Skeletal muscle tissue (tissue), 4 donors: ENCODE data around the gene ADAMTS20. TPM values are rescaled to one million over a fixed set of nuclear protein-coding genes. Genes with fewer than 3 reads are reported as not detected.

Experiments used
- H3K27ac ChIP-seq: one replicate; pipeline ENCODE4 v1.7.0; 2013; ENCODE audit warnings: mild to moderate bottlenecking, low read depth, low read length, inconsistent platforms
- H3K27me3 ChIP-seq, 3 donors: one replicate each; pipeline ENCODE4 v1.7.0; 2013; ENCODE audit warnings: low read length in 3 of 3; ENCODE audit not compliant: control insufficient read depth in 3 of 3, insufficient read depth in 3 of 3
- H3K36me3 ChIP-seq, 3 donors: one replicate each; pipeline ENCODE4 v1.7.0; 2013; ENCODE audit warnings: low read length in 3 of 3; ENCODE audit not compliant: control insufficient read depth in 3 of 3, insufficient read depth in 3 of 3
- H3K4me1 ChIP-seq, 3 donors: one replicate each; pipeline ENCODE4 v1.7.0; 2013; ENCODE audit warnings: low read length in 3 of 3, mild to moderate bottlenecking in 3 of 3; ENCODE audit not compliant: control insufficient read depth in 3 of 3, insufficient read depth in 3 of 3
- H3K4me3 ChIP-seq, 3 donors: one replicate each; pipeline ENCODE4 v1.7.0; 2013; ENCODE audit warnings: low read length in 3 of 3
- H3K9ac ChIP-seq, 3 donors: one replicate each; pipeline ENCODE4 v1.7.0; 2013; ENCODE audit warnings: low read length in 3 of 3, mild to moderate bottlenecking in 3 of 3, moderate library complexity in 2 of 3, low read depth in 1 of 3
- H3K9me3 ChIP-seq, 3 donors: one replicate each; pipeline ENCODE4 v1.7.0; 2013; ENCODE audit warnings: low read length in 3 of 3; ENCODE audit not compliant: control insufficient read depth in 3 of 3
- total RNA-seq: library from RNA; depleted of rRNA; stranded (reverse); fragments of >200 nt; gene quantifications from one replicate; pipeline ENCODE4 v1.2.3, GENCODE V29; 2014
- donor health status: Osteomylitis.

Gene ADAMTS20
- total RNA-seq, 1 donor from 2014 or later, result 0.52 TPM

DNA sequence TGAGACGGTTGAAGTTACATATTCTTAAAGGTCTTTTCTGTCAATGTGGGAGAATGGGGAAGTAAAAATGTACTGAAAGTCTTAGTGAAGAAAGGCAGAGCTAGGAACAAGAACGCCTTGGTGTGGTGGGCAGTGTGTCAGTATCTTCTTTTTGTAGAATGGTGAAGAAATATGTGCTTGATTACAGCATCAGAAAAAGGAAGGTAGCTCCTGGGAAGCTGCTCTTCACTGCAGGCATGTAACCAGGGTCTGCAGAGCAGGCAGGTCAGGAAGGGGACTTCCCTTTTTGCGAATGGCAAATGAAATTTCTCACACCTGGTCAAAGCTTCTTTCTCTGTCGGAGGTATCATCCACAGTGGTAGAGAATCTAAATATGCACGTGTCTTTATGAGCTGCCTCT, 226.2 kb downstream of the ADAMTS20 start:
- Histone ChIP-seq H3K9me3 (no peaks in the 10 kb centered on the region), H3K4me1 (no peaks in the 10 kb centered on the region), H3K36me3 (no peaks in the 10 kb centered on the region), H3K27ac (no peak overlapping the region), H3K4me3 (no peak overlapping the region), H3K27me3 (peaks cover 0 to 5% (median 0%) of the 10 kb centered on the region in 3 donors), H3K9ac (no peak overlapping the region)

- H3K27ac ChIP-seq, result no peak overlapping the region
- H3K36me3 ChIP-seq, result no peaks in the 10 kb centered on the region
- no peaks in the 10 kb centered on the region for H3K4me1 ChIP-seq
- no peak overlapping the region for H3K4me3 ChIP-seq
- no peak overlapping the region for H3K9ac ChIP-seq
- no peaks in the 10 kb centered on the region for H3K9me3 ChIP-seq
- no peaks in the 10 kb centered on the region for H3K27me3 ChIP-seq
Observed at GRCh38 chr12:43320281-43320680, 231.7 kb downstream of the ADAMTS20 start.

DNA sequence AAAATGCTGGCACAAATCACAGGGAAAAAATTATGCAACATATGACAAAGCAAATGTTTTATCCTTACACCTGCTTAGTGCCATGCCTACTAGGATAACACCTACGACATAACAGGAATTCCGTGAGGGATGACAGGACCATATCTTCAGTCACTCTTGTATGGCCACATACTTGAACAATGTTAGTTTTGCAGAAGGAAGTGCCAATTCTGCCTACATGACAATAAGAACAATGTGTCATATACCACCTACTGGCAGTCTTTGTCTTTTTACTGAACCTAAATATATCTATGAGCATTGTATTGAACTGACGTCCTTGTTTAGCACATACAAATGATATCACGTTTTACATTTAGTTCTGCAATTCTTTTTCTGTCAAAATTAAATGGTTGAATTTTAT, 234.0 kb downstream of the ADAMTS20 start:
- Histone ChIP-seq H3K9ac (no peak overlapping the region), H3K27me3 (no peaks in the 10 kb centered on the region), H3K27ac (no peak overlapping the region), H3K36me3 (no peaks in the 10 kb centered on the region), H3K9me3 (no peaks in the 10 kb centered on the region), H3K4me1 (no peaks in the 10 kb centered on the region), H3K4me3 (no peak overlapping the region)

DNA sequence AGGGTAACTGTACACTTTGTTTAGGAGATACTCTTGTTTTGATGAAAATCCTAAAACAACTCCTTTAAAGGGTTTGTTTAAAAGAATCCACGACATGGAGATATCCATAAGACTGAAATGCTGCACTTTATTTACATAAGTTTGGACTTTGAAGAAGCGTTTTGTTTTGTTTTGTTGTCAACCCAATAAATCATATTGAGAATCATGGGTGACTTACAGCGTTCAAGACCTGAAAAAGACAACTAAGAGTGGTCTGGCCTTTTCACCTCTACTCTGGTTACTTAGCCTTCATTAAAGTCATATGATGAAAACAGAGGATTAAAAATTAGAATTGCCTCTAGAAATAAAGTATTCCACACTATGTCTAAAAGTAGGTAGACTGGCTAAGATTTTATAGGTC, 234.8 kb downstream of the ADAMTS20 start:
- H3K4me3 ChIP-seq, result no peak overlapping the region
- H3K27me3 ChIP-seq, result no peaks in the 10 kb centered on the region
- H3K9me3 ChIP-seq, result no peaks in the 10 kb centered on the region
- H3K36me3 ChIP-seq, result no peaks in the 10 kb centered on the region
- no peak overlapping the region for H3K9ac ChIP-seq
- H3K27ac ChIP-seq, result no peak overlapping the region
- no peaks in the 10 kb centered on the region for H3K4me1 ChIP-seq

DNA sequence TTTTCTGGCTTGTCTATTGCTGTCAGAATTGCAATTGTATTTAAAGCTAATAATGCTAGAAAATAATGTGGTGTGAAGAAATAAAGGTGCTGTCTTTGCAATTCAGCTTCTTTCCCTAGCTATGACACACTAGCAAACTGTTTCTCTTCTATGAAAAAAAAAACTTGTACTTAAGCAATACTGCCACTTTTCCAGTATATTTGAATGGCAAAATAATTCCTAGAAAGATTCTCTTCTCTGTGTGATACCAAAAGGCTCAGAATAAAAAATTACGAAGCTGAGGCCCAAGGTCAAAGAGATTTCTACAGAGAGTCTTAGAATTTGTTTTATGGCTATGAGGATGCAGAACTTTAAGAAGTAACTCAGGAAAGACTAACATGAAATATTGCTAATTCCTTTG, 235.5 kb downstream of the ADAMTS20 start:
- Histone ChIP-seq H3K9ac (no peak overlapping the region), H3K9me3 (no peaks in the 10 kb centered on the region), H3K4me1 (no peaks in the 10 kb centered on the region), H3K36me3 (no peaks in the 10 kb centered on the region), H3K27me3 (no peaks in the 10 kb centered on the region), H3K27ac (no peak overlapping the region), H3K4me3 (no peak overlapping the region)

GRCh38 chr12:43315961-43316360, 236.0 kb downstream of the ADAMTS20 start:
- Histone ChIP-seq H3K27ac (no peak overlapping the region), H3K4me1 (no peaks in the 10 kb centered on the region), H3K4me3 (no peak overlapping the region), H3K27me3 (no peaks in the 10 kb centered on the region), H3K9ac (no peak overlapping the region), H3K9me3 (no peaks in the 10 kb centered on the region), H3K36me3 (no peaks in the 10 kb centered on the region)

- no peaks in the 10 kb centered on the region for H3K9me3 ChIP-seq
- no peaks in the 10 kb centered on the region for H3K36me3 ChIP-seq
Observed at GRCh38 chr12:43312991-43313505, 239.0 kb downstream of the ADAMTS20 start.

GRCh38 chr12:43310596-43310995, 241.4 kb downstream of the ADAMTS20 start:
- H3K4me1 ChIP-seq, result no peaks in the 10 kb centered on the region
- no peak overlapping the region for H3K27ac ChIP-seq
- no peak overlapping the region for H3K4me3 ChIP-seq
- no peaks in the 10 kb centered on the region for H3K9me3 ChIP-seq
- H3K27me3 ChIP-seq, result no peaks in the 10 kb centered on the region
- no peaks in the 10 kb centered on the region for H3K36me3 ChIP-seq
- no peak overlapping the region for H3K9ac ChIP-seq

More at GRCh38 chr12:43312991-43313505, 239.0 kb downstream of the ADAMTS20 start:
- Histone ChIP-seq H3K27ac (no peak overlapping the region), H3K27me3 (no peaks in the 10 kb centered on the region), H3K9ac (no peak overlapping the region), H3K4me3 (no peak overlapping the region), H3K4me1 (no peaks in the 10 kb centered on the region)

- no peaks in the 10 kb centered on the region for H3K27me3 ChIP-seq
- H3K36me3 ChIP-seq, result no peaks in the 10 kb centered on the region
- no peaks in the 10 kb centered on the region for H3K4me1 ChIP-seq
- no peak overlapping the region for H3K27ac ChIP-seq
- no peaks in the 10 kb centered on the region for H3K9me3 ChIP-seq
- H3K9ac ChIP-seq, result no peak overlapping the region
- no peak overlapping the region for H3K4me3 ChIP-seq
Observed at GRCh38 chr12:43309959-43310358, 242.0 kb downstream of the ADAMTS20 start.

DNA sequence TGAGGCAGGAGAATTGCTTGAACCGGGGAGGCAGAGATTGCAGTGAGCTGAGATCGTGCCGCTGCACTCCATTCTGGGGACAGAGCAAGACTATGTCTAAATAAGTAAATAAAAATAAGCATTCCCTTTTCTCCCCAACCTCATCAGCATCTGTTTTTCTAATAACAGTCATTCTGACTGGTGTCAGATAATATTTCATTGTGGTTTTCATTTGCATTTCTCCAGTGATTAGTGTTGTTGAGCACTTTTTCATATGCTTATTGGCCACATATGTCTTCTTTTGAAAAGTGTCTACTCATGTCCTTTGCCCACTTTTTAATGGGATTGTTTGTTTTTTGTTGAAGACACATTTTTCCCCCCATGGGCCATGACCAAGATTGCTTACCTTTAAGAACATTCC, 243.2 kb downstream of the ADAMTS20 start:
- Histone ChIP-seq H3K9ac (no peak overlapping the region), H3K4me3 (no peak overlapping the region), H3K36me3 (no peaks in the 10 kb centered on the region), H3K4me1 (no peaks in the 10 kb centered on the region), H3K9me3 (no peaks in the 10 kb centered on the region), H3K27ac (no peak overlapping the region), H3K27me3 (no peaks in the 10 kb centered on the region)

- Histone ChIP-seq H3K36me3 (no peaks in the 10 kb centered on the region), H3K4me1 (no peaks in the 10 kb centered on the region), H3K27me3 (no peaks in the 10 kb centered on the region), H3K4me3 (no peak overlapping the region), H3K9ac (no peak overlapping the region), H3K27ac (no peak overlapping the region), H3K9me3 (no peaks in the 10 kb centered on the region)
Observed at GRCh38 chr12:43307126-43307525, 244.9 kb downstream of the ADAMTS20 start.
